Stimulated activated CD4-positive, alpha-beta T cell treated with anti-CD3 and anti-CD28 coated beads, Interleukin-4, amount 100 ng/mL, for 4 hours (primary cell): ENCODE measurements around the gene TCF4.

Experiments used
- DNase-seq, 2 experiments: peaks; one replicate each; pipeline ENCODE4 v3.0.0-alpha.2; 2020

Gene TCF4

DNA sequence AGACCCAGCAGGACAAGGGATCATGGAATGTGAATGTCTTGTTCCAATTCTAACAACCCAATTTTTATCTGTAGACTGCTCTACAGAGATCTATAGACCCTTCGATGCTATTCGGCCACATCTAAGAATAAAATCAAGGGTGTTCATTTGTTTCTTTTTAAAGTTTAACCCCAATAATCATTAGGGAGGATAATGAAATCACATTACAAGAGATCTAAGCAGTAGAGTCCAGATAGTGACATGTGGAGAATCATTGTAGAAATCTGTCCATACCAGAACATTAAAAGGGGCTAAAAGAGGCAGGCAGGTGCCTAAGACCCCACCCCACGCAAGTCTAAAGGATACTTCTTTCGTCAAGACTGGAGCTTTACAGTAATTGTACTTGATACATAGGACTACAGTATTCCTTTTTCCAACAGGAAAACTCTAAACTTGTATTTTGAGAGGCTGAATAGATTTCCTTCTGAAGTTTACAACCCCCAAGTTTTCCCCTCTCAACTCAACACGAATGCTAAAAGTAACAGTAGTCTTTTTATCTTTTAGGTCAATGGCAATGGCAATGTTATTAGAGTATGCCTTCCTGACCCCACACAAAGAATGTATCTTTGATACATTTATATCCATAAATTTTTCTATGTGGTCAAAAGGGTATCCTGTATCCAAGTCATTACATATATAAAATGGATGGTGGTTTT lies 183.7 kb downstream of the TCF4 start:
- no peak for DNase-seq

DNA sequence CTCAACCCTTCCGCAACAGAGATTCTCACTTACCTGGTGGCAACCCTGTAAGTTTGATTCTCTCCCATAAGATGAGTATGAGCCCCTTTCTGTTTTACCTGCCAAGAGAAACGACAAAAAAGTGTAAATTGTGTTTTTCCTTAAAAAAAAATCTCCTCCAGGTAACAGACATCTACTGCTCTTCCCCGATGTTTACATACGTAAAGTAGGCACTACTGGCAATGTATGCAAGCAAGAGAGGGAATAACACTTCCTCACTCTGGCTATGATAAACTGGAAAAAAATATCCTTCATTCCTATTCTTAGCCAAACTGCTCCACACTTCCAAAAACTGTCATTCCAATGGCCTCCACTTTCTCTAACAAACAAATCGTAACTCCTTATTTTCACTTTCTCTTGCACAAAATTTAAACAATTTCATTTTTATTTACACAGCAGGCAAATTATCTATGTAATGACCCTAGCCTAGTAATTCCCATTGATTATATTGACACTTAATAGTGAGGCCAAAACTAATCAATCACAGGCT lies 184.5 kb downstream of the TCF4 start:
- no peak for DNase-seq

- no peak for DNase-seq
These were observed 185.1 kb downstream of the TCF4 start for GRCh38 chr18:55402731-55403405.

DNA sequence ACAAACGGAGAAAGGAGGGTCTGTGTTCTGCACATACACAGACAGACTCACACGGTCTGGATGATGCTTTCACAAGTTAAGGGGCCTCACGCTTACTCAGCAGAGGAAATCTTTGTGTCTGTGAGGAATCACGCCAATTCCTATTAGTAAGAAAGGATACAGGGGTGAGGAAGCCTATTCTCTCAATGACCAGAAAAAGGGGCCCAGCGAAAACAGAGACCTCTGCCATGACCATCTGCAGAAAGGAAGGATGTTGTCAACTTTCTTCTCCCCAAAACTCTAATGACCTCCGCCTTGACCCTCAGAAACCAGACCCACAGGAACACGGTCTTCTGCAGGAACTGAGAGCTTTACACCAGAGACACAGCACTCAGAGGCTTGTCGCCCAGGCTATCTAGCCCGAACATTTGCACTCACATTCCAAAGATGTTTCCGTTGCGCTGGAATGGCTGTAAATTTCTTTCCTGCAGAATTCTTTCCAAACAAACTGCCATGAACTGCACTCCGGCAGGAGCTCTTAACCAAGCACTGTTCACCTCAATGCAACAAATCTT lies 186.3 kb downstream of the TCF4 start:
- DNase-seq, result no peak

GRCh38 chr18:55400590-55401541 lies 187.1 kb downstream of the TCF4 start:
- no peak for DNase-seq

- DNase-seq, result no peak
These were observed 187.9 kb downstream of the TCF4 start for GRCh38 chr18:55400081-55400480.

DNA sequence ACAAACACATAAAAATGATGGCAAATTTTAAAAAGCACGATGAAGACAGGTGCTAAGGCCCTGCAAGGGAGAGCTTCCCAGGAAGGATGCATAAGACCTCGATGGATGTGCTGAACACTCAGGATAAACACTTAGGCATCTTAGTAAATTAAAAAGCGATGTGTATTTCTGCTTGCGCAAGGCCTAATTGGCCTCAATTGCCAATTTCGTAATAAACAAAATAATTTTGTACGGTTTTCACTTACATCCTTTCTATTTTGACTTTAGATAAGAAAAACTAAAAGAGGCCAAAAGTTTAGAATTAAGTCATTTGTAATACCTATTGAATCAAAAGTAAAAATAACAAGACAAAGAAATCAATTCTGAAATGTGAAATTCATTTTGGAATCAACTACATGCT lies 189.1 kb downstream of the TCF4 start:
- DNase-seq, result no peak

GRCh38 chr18:55396979-55397378 lies 191.0 kb downstream of the TCF4 start:
- no peak for DNase-seq

GRCh38 chr18:55396267-55396905 lies 191.6 kb downstream of the TCF4 start:
- DNase-seq, result no peak

GRCh38 chr18:55395799-55396198 lies 192.2 kb downstream of the TCF4 start:
- DNase-seq, result no peak

- no peak for DNase-seq
These were observed 197.1 kb downstream of the TCF4 start for GRCh38 chr18:55390898-55391297.

DNA sequence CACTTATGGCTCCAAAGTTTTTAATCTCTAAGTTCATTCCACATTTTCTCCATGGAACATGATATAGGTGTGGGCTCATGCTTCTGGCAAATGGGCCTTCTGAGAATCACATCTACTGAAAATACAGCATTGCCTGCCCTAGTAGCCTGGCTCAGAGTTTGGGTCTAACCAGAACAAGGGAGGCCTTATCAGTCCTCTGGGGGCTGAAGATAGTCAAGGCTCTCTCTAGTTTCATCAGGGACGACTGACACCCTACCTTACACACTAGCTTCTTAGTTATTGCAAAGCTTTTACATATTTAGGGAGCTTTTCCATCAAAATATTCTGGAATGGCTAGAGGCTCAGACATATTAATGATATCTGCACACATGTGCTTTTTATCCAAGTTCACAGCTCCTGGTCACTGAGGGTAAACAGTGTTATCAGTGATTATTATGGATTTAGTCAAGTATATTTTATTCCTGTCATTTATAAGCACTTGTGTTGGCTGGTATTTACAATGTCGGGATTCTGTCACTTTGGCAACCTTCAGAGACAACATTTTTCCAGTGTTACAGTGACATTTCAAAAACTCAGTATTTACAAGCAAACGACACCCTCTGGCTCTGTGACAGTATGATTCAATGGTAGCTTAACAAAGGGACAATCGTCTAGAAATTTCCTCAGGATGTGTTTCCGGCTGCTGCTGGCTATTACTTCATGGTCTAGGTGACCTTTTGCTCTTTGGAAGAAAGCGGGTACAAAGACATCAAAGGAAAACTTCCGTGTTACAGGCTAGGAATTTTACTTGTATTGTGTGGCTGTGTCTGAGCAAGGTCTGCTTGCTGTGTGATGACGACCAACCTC lies 200.6 kb downstream of the TCF4 start:
- no peak for DNase-seq

DNA sequence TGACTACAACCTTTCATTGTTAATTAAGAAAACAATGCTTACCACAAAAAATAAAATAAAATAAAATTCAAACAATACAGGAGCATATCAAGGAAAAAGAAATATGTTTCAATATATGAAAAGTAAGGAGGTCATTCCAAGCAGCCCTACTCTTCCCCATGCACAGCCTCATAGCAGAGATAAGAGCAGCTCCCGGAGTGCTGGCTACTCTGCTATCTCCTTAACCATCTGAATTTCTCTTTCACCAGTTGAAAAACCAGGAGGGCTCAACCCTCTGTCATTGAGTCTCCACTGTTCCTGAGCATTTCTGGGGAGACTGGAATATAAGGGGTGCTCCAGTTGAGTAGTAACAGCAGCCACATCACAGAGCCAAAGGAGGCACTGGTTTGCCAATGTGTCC lies 201.4 kb downstream of the TCF4 start:
- no peak for DNase-seq

DNA sequence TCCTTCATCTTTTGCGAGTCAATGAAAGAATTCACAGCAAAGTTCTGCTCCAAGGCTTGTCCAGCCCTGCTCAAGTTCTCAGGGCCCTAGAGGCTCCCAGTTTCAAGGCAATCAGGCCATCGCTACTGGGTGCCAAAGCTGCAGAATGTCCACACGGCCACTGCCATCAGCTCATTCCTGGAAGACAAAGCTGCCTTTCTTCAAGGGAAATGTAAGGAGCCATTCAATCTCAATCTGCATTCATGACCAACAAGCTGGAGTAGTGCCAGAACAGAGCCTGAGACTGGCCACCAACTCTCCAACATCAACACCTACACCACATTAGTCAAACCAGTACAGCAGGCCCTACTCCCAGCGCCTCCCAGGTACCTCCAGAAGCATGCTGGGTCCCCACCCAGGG lies 202.2 kb downstream of the TCF4 start:
- DNase-seq, result no peak

DNA sequence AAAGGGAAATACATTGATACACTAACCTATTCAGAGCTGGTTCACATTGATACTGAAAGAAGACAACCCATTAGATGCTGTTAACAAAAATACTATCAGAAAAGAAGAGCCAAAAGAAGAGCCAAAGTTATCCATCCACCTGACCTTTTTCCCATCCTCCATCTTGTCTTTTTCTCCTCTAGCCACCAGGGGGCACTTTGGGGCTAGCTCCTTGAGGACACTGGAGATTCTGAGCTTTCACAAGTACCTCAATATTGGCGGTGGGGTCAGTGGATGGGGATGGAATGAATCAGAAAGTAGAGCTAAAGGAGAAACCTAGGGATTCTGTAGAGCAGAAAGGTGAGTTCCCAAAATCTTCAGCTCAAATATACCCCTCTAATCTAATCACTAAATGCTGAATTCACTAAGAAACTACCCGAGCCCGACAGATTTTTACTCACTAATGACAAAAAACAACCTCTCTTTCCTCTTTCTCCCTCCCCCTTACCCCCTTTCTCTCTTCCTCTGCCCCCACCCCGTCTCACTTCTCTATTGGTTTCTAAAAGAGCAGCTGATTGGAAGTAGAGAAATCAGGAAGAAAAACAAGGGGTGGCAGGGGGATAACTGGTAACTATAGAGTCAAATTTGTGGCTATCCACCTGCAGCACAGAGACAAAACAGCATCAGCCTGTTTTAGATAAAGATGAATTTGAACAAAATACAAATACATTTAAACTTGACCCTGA lies 203.3 kb downstream of the TCF4 start:
- DNase-seq, result no peak

DNA sequence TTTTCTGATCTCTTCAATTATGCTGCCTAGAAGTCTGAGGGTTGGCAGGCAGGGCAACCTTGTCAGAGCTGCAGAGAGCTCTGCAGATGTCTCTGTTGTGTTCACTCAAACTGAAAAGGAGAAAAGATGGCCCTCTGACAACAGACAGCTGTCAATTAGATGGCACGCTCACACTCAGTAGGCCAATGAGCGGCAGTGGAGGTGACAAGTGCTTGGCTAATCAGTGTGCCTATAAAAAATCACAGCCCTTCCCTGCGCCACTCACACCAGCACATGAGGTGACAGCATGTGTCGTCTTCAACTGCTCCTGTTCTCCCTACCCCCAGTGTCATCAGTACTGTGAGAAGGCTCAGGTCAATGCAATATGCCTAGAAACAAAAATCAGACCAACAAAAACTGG lies 203.9 kb downstream of the TCF4 start:
- no peak for DNase-seq

GRCh38 chr18:55382277-55382805 lies 205.7 kb downstream of the TCF4 start:
- DNase-seq, result no peak

GRCh38 chr18:55381277-55381676 lies 206.7 kb downstream of the TCF4 start:
- no peak for DNase-seq

DNA sequence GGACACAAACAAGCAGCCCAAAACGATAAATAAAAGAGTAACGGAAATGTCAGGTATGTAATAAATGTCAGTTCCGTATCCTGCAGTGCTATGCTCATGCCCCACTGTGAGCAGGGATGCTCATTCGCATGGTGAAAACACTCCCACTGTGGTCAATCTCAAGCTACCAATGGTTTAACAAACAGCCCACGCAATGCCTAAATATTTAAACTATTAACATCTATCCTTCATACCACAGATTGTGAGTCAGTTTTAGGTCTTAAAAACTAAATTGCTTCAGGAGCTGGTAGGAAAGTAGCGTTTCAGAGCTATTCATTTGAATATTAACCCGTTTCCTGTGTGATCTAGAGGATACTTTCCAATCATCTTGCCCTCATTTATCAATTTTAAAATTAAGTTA lies 207.4 kb downstream of the TCF4 start:
- no peak for DNase-seq

DNA sequence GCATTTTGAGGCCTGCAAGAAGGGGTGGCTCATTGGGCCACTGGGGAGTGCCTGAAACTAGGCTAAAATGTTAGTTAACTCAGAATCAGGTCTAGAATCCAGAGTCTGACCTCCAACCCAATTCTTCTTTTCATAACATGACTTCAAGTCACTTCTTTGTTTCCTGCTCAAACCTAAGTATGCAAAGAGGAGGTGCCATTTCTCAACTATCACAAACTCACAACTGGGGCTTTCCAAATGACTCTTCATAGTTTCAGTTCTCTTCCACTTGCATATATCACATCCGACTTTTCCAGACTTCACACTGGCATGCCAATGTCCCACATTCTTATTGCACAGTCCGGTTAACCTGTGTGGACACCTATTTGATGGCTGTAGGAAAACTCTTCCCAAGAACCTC lies 211.6 kb downstream of the TCF4 start:
- no peak for DNase-seq

DNA sequence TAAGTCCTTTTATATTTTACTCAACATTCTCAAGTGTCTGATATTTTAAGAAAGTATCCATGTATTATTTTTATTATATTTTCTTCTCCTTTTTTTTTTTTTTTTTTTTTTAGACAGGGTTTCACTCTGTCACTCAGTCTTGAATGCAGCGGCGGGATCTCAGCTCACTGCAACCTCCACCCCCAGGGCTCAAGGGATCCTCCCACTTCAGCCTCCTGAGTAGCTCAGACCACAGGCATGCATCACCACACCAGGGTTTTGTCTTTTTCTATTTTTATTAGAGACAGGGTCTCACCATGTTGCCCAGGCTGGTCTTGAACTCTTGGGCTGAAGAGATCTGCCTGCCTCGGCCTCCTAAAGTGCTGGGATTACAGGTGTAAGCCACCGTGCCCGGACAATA lies 212.1 kb downstream of the TCF4 start:
- DNase-seq, result no peak
